NT2/D1 (cell line): ENCODE results near the gene CNPY2.
"Not testable (repeated sequence)": the region's sequence is repeated elsewhere in the genome, so short reads cannot be mapped to it uniquely, and the experiment has no call there.

Experiments used
- SUZ12 ChIP-seq: IDR thresholded peaks from 2 replicates; pipeline ENCODE4 v1.6.1; 2011; ENCODE audit not compliant: insufficient read length, insufficient read depth; ENCODE audit errors: extremely low read depth
- YY1 ChIP-seq: IDR thresholded peaks from 2 replicates; pipeline ENCODE4 v1.6.1; 2011; ENCODE audit not compliant: insufficient read length, insufficient read depth

DNA sequence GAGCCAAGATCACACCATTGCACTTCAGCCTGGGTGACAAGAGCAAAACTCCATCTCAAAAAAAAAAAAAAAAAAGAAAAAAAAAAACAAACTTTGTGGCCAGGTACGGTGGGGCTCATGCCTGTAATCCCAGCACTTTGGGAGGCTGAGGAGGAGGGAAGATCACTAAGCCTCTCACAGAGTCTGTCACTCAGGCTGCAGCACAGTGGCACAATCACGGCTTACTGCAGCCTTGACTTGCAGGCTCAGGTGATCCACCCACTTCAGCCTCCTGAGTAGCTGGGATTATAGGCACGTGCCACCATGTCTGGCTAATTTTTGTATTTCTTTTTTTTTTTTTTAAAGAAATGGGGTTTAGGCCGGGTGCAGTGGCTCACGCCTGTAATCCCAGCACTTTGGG is 31.5 kb downstream of the CNPY2 start:
- not testable (repeated sequence) for TF ChIP-seq YY1, SUZ12
